ENCODE data around the gene CELF2. TPM values are rescaled to one million over a fixed set of nuclear protein-coding genes. Genes with fewer than 3 reads are reported as not detected.
A peak's percentile ranks its signal among the peaks of the same experiment; 100 is the strongest.

Gene CELF2
- total RNA-seq, 6 donors from 2014 or later, result 82.7 to 193 (median 120) TPM

DNA sequence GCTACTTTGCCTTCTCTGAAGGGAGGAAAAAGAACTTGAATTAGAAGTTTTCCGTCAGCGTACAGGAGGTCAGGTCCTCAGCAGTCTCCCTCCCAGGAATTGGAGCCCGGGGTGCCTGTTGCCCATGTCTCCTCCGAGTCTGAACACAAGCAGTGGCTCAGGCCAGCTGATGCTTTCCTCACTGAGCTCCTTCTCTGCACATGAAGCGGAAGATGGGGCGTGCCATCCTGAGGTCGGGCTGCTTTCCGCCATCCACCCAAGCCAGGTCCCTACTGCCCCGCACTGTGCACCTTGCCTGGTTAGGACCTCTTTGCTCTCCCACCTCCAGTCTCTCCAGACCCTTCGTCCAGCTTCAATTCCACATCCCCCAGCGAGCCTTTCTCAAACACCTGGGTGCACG is 237.5 kb downstream of the CELF2 start:
- DNase-seq (no peak), ATAC-seq (ENCODE audit: low FRiP score in 2 of 2) (no peak)
- TF ChIP-seq EP300 (IDR thresholded peaks at IDR 0.05) (no peak), POLR2AphosphoS5 (IDR thresholded peaks at IDR 0.05) (no peak), POLR2A (IDR thresholded peaks at IDR 0.05) (no peak)
- TF ChIP-seq, protein P1, sequence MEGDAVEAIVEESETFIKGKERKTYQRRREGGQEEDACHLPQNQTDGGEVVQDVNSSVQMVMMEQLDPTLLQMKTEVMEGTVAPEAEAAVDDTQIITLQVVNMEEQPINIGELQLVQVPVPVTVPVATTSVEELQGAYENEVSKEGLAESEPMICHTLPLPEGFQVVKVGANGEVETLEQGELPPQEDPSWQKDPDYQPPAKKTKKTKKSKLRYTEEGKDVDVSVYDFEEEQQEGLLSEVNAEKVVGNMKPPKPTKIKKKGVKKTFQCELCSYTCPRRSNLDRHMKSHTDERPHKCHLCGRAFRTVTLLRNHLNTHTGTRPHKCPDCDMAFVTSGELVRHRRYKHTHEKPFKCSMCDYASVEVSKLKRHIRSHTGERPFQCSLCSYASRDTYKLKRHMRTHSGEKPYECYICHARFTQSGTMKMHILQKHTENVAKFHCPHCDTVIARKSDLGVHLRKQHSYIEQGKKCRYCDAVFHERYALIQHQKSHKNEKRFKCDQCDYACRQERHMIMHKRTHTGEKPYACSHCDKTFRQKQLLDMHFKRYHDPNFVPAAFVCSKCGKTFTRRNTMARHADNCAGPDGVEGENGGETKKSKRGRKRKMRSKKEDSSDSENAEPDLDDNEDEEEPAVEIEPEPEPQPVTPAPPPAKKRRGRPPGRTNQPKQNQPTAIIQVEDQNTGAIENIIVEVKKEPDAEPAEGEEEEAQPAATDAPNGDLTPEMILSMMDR (IDR thresholded peaks at IDR 0.05), result no peak
- no peak overlapping the region for H3K27ac ChIP-seq
- WGBS, 2 donors, result 95 to 98% methylated on average over 12 of the region's 12 CpGs
- H3K4me1 ChIP-seq, result no peaks in the 10 kb centered on the region
- no peak overlapping the region for H3K4me3 ChIP-seq
- peaks cover 13 to 67% (median 59%) of the 10 kb centered on the region in 4 donors for H3K36me3 ChIP-seq
- H3K27me3 ChIP-seq, result no peaks in the 10 kb centered on the region
- H3K9me3 ChIP-seq, result no peaks in the 10 kb centered on the region

DNA sequence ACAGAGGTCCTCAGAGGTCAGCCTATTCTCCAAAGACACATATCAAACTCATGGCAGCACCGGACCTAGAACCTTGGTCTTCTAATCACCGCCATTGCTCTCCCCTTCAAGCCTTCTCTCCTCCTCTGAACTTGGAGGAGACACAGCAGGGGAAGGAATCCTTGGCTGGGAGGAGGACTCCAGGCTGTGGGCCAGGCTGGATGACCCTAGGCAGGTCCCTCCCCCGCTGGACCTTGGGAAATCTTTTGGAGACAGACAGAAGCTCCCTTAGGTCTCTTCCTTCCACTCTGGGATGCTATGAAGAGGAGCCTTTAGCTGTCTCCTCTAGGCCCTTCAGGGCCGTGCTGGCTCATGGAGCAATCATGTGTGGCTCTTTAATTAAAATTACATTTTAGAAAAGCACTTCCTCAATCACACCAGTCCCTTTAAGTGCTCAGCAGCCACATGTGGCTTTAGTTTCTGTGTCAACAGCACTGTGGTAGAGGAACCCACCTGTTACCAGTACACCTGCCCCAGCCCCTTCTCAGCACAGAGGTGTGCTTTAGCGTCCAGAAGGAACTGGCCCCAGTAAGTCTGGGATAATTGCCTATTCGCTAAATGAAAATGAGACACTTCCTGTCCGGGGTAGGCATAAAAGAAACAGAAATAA is 238.2 kb downstream of the CELF2 start:
- no peaks in the 10 kb centered on the region for H3K9me3 ChIP-seq
- WGBS, 2 donors, result 80 to 87% methylated on average over 6 to 7 of the region's 7 CpGs
- no peaks in the 10 kb centered on the region for H3K4me1 ChIP-seq
- no peak overlapping the region for H3K27ac ChIP-seq
- ATAC-seq (ENCODE audit: low FRiP score in 2 of 2), result peak in 1 of 2 donors; percentile 34
- H3K36me3 ChIP-seq, result peaks cover 13 to 68% (median 56%) of the 10 kb centered on the region in 4 donors
- no peak for TF ChIP-seq EP300 (IDR thresholded peaks at IDR 0.05)
- no peak for TF ChIP-seq POLR2A (IDR thresholded peaks at IDR 0.05)
- TF ChIP-seq, protein P1 (IDR thresholded peaks at IDR 0.05), result no peak
- DNase-seq, result no peak
- no peaks in the 10 kb centered on the region for H3K27me3 ChIP-seq
- H3K4me3 ChIP-seq, result no peak overlapping the region

DNA sequence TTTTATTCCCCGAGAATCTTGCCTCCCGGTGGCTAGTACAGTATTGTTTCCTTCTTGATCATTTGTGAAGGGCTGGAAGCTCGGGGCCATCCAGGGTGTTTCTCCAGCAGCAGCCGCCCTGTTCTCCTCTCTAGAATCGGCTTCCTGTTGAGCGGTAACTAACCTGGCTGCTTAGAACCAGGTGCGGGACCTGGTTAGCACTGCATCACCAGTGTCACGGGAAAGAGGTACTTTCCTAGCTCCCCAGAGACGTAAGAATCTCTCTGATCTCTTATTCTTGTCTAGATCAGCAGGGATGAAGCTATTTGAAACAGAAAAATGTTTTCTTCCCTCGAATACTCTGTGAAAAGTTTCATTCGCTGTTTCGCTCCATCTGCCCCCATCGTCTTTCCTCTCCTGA is 239.2 kb downstream of the CELF2 start:
- Histone ChIP-seq H3K36me3 (peaks cover 13 to 67% (median 53%) of the 10 kb centered on the region in 4 donors), H3K4me1 (peaks cover 0 to 4% (median 0%) of the 10 kb centered on the region in 4 donors), H3K4me3 (no peak overlapping the region), H3K27me3 (no peaks in the 10 kb centered on the region), H3K27ac (no peak overlapping the region), H3K9me3 (no peaks in the 10 kb centered on the region)
- TF ChIP-seq POLR2AphosphoS5 (IDR thresholded peaks at IDR 0.05) (no peak), POLR2A (IDR thresholded peaks at IDR 0.05) (no peak), EP300 (IDR thresholded peaks at IDR 0.05) (no peak)
- TF ChIP-seq, protein P1 (IDR thresholded peaks at IDR 0.05), result no peak
- WGBS, 2 donors, result 94 to 96% methylated on average over 13 of the region's 13 CpGs
- no peak for DNase-seq
- no peak for ATAC-seq (ENCODE audit: low FRiP score in 2 of 2)

DNA sequence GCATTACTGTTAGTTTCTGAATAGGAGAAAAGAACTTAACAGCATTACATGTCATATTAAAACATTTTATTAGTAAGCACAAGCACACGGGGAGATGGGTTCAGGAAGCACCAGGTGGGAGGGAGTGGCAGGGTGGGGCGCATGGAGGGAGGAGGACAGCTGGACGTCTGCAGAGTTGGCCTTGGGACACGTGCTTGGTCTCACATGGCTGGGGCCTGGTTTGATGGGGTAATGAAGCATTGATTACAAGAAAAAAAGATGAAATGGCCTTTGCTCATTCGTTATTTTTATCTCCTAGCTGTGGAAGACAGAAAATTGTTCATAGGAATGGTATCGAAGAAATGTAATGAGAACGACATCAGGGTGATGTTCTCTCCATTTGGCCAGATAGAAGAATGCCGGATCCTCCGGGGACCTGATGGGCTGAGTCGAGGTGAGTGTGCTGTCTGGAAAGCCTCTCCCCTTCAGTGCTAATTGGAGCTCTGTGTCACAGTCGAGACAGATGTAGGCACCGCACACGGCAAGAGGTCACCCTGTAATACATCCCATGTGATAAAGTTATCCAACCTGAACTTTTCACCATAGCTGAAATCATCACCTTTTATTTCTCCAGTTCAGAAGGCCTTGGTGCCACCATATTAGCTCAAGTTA is 239.9 kb downstream of the CELF2 start:
- Histone ChIP-seq H3K36me3 (peaks cover 13 to 67% (median 53%) of the 10 kb centered on the region in 4 donors), H3K9me3 (no peaks in the 10 kb centered on the region), H3K4me1 (peaks cover 0 to 4% (median 0%) of the 10 kb centered on the region in 4 donors), H3K27me3 (no peaks in the 10 kb centered on the region), H3K27ac (no peak overlapping the region), H3K4me3 (no peak overlapping the region)
- peak in 1 of 2 donors; percentile 32 for ATAC-seq (ENCODE audit: low FRiP score in 2 of 2)
- WGBS, 2 donors, result 84 to 85% methylated on average over 13 of the region's 13 CpGs
- DNase-seq, result no peak
- TF ChIP-seq POLR2A (IDR thresholded peaks at IDR 0.05) (no peak), EP300 (IDR thresholded peaks at IDR 0.05) (no peak), POLR2AphosphoS5 (IDR thresholded peaks at IDR 0.05) (no peak)
- TF ChIP-seq, protein P1 (IDR thresholded peaks at IDR 0.05), result no peak
